HG03139 (cell line): Measurements from ENCODE around the gene ITK.
"Not testable (repeated sequence)": the region's sequence is repeated elsewhere in the genome, so short reads cannot be mapped to it uniquely, and the experiment has no call there.

Experiments used
- ATAC-seq: cut with Tn5 transposase; IDR thresholded peaks from one replicate; pipeline ENCODE4 v1.9.1; 2021; ENCODE audit not compliant: unreplicated experiment

ITK gene

DNA sequence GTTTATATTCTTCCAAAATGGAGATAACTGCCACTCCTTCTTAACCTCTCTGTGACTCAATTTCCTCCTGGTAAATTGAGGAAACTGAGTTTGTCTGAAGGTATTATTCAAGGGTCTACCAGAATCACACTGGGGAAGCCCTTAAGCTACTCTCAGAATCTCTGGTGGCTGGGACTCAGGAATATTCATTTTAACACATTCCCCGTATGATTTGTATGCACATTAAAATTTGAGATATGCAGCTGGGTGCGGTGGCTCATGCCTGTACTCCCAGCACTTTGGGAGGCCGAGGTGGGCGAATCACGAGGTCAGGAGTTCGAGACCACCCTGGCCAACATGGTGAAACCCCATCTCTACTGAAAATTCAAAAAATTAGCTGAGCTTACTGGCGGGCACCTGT is 64.1 kb downstream of the ITK start:
- ATAC-seq: not testable (repeated sequence)

DNA sequence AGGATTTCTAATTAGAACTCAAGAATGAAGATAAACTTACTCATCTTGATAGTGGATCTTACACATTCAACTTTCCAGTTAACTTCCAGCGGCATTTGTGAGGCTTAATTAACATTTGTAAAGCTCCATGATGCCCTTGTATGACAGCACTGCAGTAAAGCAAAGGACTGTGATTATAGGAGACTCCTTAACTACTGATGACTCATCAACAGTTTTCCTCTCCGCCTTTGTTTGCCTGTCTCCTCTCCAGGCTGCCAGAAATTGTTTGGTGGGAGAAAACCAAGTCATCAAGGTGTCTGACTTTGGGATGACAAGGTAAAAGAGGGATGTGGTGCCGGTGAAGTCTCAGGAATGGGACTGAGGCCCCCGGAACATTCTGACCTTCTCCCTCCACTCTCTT is 64.8 kb downstream of the ITK start:
- ATAC-seq: no peak

- no peak for ATAC-seq
Observed at GRCh38 chr5:157245886-157246285, 65.2 kb downstream of the ITK start.

- no peak for ATAC-seq
Observed at GRCh38 chr5:157247267-157247666, 66.6 kb downstream of the ITK start.

DNA sequence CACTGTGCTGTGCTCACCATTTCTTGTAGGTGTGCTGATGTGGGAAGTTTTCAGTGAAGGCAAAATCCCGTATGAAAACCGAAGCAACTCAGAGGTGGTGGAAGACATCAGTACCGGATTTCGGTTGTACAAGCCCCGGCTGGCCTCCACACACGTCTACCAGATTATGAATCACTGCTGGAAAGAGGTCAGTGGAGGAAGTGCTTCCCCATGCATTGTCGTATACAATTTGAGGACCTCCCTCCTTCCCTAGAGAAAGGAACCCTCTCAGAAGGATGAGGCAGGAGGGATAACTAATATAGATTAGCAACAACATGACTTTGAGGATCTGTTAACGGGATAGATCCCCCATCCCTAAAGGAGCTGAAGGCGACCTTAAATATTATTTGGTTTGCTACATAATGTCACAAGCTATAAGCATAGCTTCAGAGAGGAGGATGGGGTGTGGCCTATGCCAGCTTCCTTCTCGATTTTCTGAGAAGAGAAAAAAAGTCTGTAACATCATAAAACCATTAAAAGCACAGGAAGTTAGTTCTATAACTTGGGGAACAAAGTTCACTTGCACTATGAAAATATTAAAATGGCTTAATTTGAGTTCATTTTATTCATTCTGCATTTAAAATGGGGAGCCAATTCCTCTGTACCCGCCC is 68.3 kb downstream of the ITK start:
- no peak for ATAC-seq

- peak; percentile 93 for ATAC-seq
Observed at GRCh38 chr5:157252711-157253465, 72.2 kb downstream of the ITK start.

DNA sequence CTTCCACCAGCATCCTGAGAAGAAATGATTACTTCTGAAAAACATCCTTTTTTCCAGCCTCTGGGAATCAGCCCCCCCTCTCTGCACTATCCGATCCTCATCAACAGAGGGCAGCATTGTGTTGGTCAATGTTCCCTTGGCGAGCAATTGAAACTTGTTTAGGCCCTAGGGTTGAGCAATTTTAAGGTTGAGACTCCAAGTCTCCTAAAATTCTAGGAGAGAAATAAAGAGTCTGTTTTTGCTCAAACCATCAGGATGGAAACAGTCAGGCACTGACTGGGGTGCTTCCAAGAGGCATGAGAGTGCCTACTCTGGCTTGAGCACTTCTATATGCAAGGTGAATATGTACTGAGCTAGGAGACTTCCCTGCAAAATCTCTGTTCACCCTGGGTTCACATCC is 72.9 kb downstream of the ITK start:
- ATAC-seq: peak; percentile 40

GRCh38 chr5:157258450-157258849 is 77.8 kb downstream of the ITK start:
- no peak for ATAC-seq

- no peak for ATAC-seq
Observed at GRCh38 chr5:157259699-157260098, 79.1 kb downstream of the ITK start.

- ATAC-seq: no peak
Observed at GRCh38 chr5:157263496-157264090, 83.0 kb downstream of the ITK start.

GRCh38 chr5:157265714-157266285 is 85.2 kb downstream of the ITK start, which contains the start of gene CYFIP2:
CYFIP2 (plus strand) TSS chr5:157266123; CDS start chr5:157285362, 19,239 bp downstream.
- peak; percentile 85 for ATAC-seq

- peak; percentile 36 for ATAC-seq
Observed at GRCh38 chr5:157266286-157267007, 85.8 kb downstream of the ITK start.

- ATAC-seq: no peak
Observed at GRCh38 chr5:157267025-157267424, 86.4 kb downstream of the ITK start.

- no peak for ATAC-seq
Observed at GRCh38 chr5:157267761-157268480, 87.3 kb downstream of the ITK start.

DNA sequence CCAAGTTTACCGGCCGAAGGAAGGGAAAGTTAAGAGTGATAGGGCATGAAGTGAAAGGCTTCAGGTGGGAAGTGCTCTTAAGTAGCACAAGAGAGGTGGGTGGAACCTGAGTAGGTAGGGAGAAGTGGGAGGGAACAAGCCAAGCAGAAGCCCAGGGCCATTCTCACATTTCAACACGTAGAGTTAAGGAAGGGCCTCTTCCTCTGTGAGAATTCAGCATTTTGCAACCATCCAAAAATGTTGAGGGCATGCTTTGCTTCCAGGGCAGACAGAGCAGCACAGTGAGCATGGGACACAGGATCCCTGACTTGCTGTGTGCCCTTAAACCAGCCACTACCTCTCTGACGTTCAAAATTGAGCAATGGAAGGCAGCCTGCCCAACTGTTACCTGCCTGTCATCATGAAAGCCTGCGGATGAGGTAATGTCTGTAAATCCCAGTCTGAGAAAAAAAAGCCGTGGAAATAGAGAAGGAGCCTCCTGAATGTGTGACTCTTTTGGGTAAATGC is 88.6 kb downstream of the ITK start:
- ATAC-seq: no peak

GRCh38 chr5:157269761-157270272 is 89.2 kb downstream of the ITK start:
- no peak for ATAC-seq

DNA sequence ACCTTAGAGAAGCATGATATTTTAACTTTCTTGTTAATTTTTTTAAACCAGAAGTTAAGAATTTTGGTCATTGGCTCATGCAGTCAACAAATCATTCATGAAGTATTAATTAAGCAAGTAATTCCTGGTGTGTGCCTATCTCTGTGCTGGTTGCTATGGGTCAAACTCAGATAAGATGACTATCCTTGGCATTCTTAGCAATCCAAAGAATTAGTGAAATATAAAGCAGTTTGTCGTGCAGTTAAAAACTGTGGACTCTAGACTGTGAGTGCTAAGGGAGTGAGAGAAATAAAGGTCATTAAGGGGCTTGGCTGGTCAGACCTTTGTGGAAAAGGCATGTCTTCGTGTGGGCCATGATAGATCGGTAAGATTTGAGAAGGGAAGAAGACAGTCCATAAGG is 90.1 kb downstream of the ITK start:
- no peak for ATAC-seq

- ATAC-seq: peak; percentile 84
Observed at GRCh38 chr5:157271740-157272271, 91.2 kb downstream of the ITK start.

- peak; percentile 46 for ATAC-seq
Observed at GRCh38 chr5:157273131-157273556, 92.5 kb downstream of the ITK start.

DNA sequence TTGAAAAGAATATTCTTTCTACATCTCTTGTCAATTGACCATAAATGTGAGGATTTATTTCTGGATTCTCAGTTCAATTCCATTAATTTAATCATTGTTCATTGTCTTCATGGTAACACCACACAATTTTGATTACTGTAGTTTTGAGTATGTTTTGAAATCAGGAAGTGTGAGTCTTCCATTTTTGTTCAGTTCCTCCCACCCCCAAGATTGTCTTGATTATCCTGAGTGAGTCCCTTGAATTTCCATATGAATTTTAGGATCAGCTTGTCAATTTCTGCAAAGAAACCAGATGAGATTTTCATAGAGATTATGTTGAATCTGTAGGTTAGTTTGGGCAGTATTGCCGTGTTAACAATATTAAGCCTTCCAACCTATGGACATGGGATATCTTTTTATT is 94.8 kb downstream of the ITK start:
- ATAC-seq: no peak
